Stimulated activated naive CD4-positive, alpha-beta T cell treated with Interleukin-2 at 50 U/mL for 16 hours (primary cell): ENCODE results near the gene DHX35.
"Not testable (repeated sequence)": the region's sequence is repeated elsewhere in the genome, so short reads cannot be mapped to it uniquely, and the experiment has no call there.

Experiments used
- DNase-seq: peaks from one replicate; lab custom pipeline; 2025; lab: John Stamatoyannopoulos, UW

Gene DHX35

DNA sequence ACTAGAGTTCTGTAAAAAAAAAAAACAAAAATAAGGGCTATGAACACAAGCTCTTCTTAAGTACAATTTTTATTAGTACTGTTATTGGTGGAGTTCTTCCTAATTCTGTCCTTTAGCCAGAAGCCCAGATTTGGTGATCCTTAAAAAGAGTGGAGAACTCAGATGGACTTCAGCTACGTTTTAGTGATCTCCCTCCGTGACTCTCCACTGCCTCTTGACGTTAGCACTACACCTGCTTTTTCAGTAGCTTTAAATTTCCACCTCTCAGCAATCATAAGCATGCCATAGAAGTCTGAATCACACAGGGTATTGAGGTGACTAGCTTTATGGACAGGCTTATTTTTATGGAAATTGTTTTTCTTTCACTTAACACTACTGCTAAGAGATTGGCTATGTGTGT, 17.7 kb downstream of the DHX35 start:
- DNase-seq = no peak

DNA sequence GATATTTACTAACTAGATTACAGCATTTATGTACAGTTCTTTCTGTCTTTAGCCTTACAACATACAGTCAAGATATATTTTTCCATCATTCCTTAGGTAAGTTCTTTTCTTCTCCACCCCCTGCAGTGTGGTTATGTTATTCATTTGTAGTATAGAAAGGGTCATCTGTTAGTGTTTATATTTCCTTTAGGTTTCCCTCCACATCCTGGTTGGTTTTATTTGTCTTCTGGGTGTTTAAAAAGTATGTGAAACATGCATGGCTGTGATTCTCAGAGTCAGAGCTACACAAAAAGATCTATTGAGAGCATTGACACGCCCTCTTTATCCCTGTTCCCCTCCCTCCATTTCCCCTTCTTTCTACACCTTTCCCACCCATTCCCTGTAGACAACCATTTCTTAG, 20.1 kb downstream of the DHX35 start:
- DNase-seq = no peak

DNA sequence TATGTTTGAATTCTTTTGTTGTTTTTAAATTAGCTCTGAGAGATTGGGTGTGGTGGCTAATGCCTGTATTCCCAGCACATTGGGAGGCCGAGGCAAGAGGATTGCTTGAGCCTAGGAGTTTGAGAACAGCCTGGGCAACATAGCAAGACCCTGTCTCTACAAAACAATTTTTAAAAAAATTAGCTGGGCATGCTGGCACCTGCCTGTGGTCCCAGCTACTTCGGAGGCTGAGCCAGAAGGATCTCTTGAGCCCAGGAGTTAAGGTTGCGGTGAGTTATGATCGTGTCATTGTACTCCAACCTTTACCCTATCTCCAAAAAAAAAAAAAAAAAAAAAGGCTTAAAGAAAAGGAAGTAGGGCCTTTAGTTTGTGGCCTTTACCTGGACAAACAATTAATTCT, 22.9 kb downstream of the DHX35 start:
- no peak for DNase-seq

DNA sequence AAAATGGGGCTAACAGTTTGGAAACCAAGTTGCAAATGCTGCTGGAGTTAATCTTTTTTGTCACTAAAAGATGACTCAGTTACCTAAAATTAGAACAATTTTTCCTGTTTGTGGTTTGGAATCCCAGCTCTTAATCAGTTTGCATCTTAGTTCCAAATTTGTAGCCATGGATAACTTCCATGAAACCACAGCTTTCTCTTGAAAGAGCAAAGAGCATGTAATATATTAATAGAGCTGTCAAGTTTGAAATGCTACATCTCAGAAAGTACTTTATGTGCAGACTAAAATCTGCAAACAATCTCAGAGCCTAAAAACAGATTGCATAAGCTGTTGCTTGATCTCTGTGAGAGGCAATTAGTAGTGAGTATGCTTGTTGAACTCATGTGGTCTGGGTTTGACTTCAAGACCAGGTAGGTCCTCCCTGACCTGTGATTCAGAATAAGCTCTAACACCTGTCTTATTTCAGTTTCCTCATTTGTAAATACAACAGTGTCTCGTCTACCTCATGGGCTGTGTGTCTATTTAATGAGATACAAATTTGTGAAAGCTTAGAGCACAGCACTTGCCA, 23.5 kb downstream of the DHX35 start:
- no peak for DNase-seq

DNA sequence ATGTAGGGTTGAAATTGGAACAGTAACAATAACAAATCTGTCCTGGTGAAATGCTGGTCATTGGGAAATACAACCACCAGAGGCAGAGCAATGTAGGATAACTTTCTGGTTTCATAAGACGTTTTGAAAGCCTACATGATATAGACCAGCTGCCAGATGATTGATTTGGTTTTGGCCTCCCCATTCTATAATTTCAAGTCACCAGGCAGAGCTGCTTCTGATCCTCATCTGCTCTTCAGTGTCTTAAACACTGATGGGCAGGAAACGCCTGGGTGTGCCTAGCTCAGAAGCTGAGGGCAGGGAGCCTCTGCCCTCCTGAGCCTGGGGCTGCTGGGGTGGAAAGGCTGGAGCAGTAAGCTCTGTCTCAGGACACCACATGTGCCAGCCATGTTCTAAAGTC, 24.5 kb downstream of the DHX35 start:
- no peak for DNase-seq

DNA sequence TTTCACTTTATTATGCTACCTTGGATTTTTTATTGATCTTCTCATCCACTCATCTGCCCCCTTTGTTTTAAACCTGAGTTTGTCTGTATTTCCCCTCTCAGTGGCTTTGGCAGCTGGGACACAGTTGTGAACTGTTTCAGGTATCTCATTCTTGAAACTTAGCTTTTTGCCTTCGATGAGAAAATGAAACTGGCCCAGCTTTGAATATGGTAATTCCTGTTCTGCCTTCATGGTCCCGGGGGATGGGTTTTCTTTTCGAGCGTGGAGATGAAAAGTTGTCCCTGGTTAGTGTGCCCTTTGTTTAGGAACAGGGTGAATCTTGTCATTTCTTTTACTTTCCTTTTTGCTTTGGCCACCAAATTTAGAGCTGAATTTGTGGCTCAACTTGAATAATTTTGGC, 25.6 kb downstream of the DHX35 start:
- DNase-seq = no peak

DNA sequence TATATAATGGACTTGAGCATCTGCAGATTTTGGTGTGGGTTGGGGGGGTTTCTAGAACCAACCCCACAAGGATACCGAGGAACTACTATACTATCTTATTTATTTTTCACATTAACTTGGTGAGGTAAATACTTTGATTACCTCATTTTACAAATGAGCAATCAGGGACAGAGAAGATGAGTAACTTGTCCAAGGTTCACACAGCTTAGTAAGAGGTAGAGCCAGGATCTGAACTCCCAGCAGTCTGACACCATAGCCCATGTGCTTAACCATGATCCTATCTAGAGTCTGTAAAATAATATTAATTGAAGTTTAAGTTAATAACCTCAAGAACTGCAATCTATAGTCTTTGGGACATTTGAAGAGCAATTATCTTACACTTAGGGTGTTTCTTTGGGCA, 28.6 kb downstream of the DHX35 start:
- no peak for DNase-seq

DNA sequence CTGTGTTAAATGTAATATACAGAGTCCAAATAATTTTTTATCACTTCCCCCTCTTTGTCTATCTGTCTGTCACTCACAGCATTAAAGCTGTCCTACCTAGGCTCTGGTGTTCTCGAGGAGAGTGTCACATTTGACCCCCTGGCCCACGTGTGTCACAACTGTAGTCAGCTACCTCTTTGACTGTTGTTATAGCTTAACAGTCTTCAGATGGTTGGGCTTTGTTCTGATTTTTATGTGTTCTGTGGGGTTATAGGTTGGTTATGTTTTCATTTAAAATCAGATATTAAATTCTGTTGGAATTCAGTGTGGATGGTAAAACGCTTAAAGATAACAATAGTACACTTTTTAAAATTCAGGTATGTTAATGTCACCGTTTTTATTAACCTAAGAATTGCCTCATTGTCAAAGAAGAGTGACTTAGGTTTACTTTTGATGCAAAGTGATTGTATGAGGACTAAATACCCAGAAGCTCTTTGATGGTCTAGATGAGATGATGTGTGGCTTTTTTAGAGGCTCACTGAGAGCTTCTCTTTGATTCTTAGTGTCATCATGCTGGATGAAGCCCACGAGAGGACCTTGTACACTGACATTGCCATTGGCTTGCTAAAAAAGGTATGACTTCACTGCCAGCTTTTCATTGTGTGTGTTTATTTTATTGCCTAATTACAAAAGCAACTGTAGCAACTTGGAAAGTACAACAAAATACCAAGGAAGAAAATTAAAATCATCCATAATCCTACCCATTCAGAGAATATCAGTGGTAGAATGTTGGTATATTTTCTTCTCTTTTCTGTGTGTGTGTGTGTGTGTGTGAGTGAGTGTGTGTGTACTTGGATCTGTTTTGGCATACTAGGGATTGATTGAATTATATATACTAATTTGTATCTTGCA, 29.9 kb downstream of the DHX35 start:
- no peak for DNase-seq

DNA sequence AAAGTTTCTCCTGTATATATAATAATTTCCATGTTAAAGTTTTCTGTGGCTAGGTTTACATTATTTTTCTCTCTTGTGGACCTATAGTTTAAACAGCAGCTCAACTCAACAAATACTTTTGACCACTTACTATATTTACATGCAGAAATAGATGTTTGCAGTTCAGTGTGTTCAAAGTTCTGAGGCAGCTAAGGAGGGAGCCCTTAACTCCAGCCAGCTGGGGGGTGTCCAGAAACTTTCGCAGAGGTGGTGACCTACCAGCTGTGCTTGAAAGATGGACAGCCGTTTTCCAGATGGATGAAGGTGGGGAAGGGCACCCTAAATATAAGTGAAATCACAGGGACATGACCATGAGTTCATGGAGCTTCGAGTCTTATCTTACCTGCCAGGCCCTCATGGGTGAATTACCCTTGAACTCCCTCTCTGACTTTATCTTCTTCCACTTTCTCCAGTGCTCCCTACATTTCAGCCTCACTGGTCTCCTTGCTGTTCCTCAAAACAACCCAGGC, 33.4 kb downstream of the DHX35 start:
- DNase-seq = no peak

DNA sequence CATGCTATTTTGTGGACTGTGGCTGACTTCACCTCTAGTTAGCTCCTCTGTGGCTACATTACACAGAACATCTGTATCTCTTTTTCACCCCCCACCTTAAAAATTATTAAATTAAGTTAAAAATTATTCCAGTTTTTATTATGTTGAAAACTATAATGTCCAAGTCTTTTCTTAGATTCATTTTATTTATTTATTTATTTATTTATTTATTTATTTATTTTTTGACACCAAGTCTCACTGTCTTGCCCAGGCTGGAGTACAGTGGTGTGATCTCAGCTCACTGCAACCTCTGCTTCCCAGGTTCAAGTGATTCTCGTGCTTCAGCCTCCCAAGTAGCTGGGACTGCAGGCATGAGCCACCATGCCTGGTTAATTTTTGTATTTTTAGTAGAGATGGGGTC, 34.7 kb downstream of the DHX35 start:
- DNase-seq = not testable (repeated sequence)

DNA sequence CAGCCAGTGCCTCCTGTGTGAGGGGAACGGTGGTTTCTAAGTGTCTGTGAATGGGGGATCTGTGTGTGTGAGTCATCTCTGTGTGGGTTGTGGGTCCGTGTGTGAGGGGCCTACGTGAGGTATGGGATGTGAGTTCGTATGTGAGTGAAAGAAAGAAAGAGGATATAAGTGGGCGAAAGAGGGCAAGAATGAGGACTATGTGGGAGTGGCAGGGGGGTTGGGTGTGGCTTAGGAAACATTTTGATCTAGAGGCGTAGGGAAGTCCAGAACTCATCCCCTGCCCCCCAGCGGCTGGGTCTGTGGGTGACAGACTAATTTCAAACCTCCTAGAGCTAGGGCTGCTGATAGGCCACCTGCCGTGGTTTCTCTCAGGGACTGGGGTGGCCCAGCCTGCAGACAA, 35.5 kb downstream of the DHX35 start:
- peak; percentile 66 for DNase-seq

DNA sequence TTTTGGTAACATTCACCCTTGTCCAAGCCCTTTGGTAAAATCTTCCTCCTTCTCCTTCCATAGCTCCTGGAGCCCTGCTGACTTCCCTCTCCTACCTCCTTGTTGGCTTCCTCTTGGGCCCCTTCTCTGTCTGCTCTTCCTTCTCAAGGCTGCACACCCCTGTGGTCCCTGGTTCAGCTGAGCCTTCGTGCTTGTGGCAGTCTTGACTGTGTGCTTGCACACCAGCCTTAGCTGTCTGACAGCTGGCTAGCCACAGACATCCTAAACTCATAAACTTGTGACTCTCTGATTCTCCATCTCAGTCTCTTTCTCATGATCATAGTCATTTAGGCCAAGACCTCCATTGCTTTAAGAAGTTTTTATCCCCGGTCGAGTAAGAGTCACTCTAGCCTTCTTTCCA, 37.1 kb downstream of the DHX35 start:
- DNase-seq = no peak

DNA sequence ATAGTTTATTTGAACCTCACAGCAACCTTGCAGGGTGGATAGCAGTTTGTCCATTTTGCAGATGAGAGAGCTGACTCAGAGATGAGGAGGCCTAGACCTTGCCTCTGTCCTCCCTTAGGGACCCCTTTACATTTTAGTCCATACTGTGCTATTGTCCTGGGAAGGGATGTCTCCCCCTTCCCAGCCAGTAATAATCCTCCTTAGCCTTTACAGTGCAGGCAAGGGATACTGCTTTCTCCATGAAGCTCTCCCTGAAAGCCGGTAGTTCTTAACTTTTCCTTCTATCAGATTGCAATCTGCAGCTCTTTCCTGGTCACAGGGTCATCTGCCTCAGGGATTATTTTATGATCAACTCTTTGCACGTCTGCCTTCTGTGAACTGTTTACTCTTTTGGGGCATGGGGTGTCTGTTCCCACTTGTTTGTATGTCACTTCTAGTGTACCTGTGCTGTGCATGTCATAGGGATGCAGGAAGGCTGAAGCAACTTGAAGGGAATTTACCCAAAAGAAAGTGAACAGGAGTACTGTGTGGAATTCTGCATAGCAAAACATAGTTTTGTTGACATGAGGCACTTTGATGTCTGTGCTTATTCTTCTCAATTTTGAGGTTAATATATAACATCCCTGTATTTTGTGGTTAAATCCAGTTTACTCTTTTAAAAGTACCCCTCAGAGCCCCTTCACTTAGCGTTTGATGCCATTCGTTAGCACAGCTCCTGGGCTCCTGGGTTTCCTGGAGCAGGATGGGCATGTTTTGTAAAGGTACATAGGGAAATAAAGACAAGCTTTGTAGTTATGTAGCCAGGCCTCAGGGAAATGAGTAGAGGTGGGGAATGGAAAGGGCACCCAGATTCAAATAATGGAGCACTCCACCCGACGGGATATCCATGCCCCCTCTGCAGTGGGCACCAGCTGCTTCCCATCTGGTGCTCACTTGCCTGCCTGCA, 38.1 kb downstream of the DHX35 start:
- no peak for DNase-seq

DNA sequence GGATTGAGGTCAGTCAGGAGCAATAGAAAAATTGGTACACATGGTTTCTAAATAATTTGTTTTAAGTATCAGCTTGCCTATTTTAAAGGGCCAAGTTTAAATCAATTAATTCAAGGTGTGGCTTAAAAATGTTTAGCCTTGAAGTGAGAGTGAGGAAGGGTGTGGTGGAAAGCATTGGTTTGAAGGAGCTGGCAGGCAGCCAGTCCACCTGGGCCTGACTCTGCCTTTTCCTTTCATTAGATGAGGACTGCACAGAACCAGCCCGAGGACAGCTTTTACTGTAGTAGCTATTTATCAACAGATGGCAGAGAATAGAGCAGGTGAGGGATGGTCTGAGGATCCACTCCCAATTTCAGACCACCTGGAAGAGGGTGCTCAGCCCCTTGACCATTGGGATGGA, 42.4 kb downstream of the DHX35 start:
- no peak for DNase-seq

DNA sequence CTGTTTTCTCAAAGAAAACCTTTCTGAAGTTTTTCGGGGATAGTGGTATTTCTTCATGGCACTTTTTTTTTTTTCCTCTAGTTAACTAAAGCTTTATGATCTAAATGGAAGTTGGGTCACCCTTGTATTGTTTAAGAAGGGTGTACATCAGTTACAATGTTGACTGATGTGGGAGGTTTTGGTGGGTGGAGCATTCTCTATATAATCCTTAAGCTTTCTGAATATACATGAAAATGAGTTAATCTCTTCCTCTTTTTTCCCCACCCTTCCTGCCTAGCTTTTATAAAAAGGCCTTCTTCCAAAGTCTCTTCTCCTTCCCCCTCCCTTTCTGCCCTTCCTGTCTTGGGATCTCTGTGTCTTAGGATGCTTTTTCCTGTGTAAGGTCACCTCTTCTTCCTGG, 47.2 kb downstream of the DHX35 start:
- no peak for DNase-seq

DNA sequence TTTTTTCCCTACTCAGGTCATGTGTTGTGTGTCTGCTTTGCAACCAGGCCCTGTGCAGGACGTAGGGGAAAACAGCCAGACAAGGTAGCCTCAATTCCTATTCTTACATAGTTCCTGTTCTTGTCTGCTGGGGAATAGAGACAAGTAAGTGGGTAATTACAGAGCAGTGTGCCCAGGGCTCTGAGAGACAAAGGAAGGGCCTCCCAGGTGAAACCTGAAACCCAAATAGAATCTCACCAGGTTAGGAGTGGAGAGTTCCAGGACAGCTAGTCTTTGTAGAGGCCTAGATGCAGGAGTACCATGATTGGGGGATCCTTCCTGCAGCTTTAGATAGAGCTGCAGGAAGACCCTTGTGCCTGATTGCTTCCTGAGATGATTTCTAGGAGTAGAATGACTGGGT, 48.4 kb downstream of the DHX35 start:
- no peak for DNase-seq

DNA sequence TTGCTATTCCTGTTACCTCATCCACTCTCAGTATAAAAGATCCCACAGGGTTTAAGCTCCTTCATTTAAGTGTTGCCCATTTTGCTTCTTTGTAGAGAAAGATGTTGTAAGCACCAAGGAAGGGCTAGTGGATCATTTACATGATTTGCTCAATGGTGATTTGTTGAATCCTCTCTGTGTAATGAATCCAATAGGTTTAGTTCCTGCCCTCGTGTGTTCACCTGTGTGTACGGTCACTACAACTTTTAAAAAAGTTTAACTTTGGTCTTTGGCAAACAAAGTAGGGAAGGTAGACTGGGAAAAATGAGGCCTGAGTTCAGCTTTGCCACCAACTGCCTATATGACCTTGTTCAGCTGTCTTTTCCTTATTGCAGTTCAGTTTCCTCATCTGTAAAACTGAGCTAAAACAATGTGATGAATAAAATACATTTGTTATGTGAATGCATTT, 51.5 kb downstream of the DHX35 start:
- DNase-seq = no peak

DNA sequence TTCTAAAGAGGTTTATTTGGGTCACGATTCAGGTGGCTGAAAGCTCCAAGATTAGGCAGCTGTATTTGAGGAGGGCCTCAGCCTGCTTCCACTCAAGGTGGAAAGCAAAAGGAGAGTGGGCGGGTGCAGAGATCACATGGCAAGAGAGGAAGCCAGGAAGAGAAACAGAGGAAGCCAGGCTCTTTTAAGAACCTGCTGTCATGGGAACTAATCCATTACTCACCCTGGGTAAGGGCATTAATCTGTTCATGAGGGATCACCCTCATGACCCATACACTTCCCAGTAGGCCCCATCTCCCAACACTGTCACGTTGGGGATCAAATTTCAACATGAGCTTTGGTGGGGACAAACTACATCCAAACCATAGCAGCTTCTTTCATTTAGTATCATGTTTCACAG, 53.9 kb downstream of the DHX35 start:
- DNase-seq = no peak

DNA sequence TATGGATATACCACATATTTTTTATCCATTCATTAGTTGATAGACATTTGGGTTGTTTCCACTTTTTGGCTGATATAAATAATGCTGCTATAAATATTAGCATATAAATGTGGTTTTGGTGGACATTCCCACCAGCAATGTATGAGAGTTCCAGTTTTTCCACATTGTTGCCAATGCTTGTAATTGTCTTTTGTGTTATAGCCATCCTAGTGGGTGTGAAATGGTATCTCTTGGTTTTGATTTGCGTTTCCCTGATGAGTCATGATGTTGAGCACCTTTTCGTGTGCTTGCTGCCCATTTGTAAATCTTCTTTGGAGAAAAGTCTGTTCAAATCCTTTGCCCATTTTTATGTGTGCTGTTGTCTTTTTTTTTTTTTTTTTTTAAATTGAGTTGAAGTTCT, 54.4 kb downstream of the DHX35 start:
- no peak for DNase-seq

DNA sequence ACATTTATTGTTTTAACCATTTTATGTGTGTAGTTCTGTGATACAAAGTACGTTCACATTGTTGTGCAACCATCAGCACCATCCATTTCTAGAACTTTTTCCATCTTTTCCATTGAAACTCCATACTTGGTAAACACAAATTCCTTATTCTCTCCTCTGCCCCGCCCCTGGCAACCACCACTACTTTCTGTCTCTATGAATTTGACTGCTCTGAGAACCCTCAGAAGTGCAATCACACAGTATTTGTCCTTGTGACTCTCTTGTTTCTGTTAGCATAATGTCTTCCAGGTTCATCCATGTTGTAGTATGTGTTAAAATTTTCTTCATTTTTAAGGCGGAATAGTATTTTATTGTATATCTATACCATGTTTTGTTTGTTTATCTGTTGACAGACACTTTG, 56.9 kb downstream of the DHX35 start:
- DNase-seq = no peak

DNA sequence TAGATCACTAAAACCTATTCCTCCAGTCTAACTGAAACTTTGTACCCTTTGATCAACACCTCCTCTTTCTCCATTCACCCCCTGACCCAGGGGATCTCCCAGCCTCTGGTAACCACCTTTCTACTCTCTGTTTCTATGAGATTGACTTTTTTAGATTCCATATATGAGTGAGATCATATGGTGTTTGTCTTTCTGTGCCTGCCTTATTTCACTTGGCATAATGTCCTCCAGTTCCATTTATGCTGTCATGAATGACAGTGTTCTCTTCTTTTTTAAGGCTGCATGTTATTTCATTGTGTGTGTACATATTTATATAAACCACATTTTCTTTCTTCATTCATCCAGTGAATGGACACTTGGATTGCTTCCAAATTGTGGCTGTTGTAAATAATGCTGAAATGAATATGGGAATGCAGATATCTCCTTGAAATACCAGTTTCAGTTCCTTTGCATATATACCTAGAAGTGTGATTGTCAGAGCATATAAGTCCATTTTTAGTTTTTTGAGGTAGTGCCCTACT, 57.7 kb downstream of the DHX35 start:
- peak; percentile 16 for DNase-seq

DNA sequence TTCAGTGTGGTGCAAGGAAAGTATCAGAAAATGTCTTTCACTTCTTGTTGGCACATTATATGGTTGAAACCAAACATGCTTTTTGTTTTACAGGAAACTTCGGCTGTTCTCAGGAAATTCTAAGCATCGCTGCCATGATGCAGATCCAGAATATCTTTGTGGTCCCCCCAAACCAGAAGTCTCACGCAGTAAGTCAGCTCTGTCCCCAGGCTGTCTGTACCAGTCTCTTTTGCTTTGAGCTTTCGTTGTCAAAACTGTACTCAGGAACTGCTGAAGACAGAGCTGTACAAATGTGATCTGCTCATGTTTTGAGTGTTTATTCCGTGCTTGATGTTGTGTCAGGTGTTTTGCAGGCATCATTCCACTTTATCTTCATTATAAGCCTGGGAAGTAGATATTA, 59.6 kb downstream of the DHX35 start:
- no peak for DNase-seq
